Adipocyte (in vitro differentiated cells): Measurements from ENCODE around the gene GEN1.

ENCODE experiments used
- DNase-seq: peaks from one replicate; pipeline ENCODE4 v3.0.0-alpha.2; 2015; ENCODE audit warnings: low read depth
- H3K27me3 ChIP-seq: replicated peaks from 2 replicates; pipeline ENCODE4 v1.7.0; 2013; ENCODE audit warnings: mild to moderate bottlenecking, low read length, moderate library complexity; ENCODE audit not compliant: control insufficient read depth, insufficient read depth
- H3K36me3 ChIP-seq: 2 replicates; pipeline ENCODE4 v1.7.0; 2013; ENCODE audit warnings: low read length, mild to moderate bottlenecking, moderate library complexity; ENCODE audit not compliant: control insufficient read depth, insufficient read depth, severe bottlenecking
- H3K4me1 ChIP-seq: 2 replicates; pipeline ENCODE4 v1.7.0; 2013; ENCODE audit warnings: mild to moderate bottlenecking, low read length, moderate library complexity; ENCODE audit not compliant: control insufficient read depth, insufficient read depth
- H3K4me3 ChIP-seq: 2 replicates; pipeline ENCODE4 v1.7.0; 2013; ENCODE audit warnings: mild to moderate bottlenecking, low read length, moderate library complexity
- H3K9ac ChIP-seq: 2 replicates; pipeline ENCODE4 v1.7.0; 2013; ENCODE audit warnings: mild to moderate bottlenecking, low read length, moderate library complexity
- H3K9me3 ChIP-seq: 2 replicates; pipeline ENCODE4 v1.7.0; 2013; ENCODE audit warnings: mild to moderate bottlenecking, low read length, moderate library complexity; ENCODE audit not compliant: control insufficient read depth

GEN1 gene

DNA sequence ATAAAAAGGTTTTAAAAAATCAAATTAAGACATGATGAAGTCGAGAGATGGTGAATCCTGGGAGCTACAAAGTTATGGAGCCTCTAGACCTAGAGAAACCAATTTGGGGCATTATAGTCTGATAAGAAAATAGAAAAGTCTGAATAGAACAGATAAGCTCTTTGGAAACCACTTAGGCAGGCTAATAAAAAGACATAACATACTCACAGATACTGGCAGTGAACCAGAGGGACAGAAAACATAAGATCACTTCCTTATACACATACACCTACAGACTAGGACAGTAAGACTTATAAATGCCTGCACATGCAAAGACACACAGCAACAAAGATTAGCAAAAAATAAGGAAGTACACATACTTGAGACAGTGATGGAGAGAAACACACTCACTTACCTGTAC lies 20.3 kb upstream of the GEN1 start:
- Histone ChIP-seq H3K4me3 (no peak overlapping the region), H3K9ac (no peak overlapping the region), H3K27me3 (no peaks in the 10 kb centered on the region), H3K9me3 (no peaks in the 10 kb centered on the region), H3K4me1 (no peaks in the 10 kb centered on the region), H3K36me3 (peaks cover 51% of the 10 kb centered on the region)
- DNase-seq = no peak

DNA sequence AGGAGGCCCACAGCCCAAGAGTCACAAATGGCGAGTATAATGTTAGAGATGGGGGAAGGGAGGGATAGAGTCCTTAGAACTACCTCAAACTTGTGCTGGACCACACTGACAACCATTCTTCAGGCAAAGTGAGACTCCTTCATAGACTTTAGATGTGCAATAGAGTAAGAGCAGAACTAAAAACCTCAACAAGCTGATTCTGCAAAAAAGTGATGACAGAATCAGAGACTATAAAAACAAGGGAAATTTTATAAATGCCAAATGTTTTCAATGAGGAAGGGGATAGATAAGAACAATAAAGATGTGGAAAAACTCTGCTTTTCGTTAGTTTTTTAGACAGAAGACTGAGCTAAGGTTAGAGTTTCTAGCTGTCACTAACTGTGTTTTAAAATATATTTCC lies 18.1 kb upstream of the GEN1 start:
- Histone ChIP-seq H3K4me3 (no peak overlapping the region), H3K9ac (no peak overlapping the region), H3K36me3 (peaks cover 37% of the 10 kb centered on the region), H3K4me1 (no peaks in the 10 kb centered on the region), H3K9me3 (no peaks in the 10 kb centered on the region), H3K27me3 (no peaks in the 10 kb centered on the region)
- DNase-seq = no peak

DNA sequence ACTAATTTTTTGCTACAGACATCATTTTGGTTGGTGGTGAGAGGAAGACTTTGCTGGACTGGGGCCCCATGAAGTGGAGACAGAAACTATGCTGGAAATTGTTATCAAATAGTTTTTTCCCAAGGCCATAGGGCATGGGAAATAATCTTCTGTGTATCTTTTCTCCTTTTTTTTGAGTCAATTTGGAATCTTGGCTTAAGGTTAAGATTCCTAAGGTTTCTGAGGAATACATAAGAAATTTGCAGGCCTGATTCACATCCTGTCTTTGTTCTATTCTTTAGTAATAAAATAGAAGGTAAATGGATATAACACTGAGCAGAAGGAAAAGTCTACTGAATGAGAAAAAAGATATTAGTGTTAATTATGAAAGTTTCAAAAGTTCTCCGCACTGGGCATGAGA lies 16.9 kb upstream of the GEN1 start:
- Histone ChIP-seq H3K9me3 (no peaks in the 10 kb centered on the region), H3K4me3 (no peak overlapping the region), H3K27me3 (no peaks in the 10 kb centered on the region), H3K36me3 (peaks cover 30% of the 10 kb centered on the region), H3K9ac (no peak overlapping the region), H3K4me1 (no peaks in the 10 kb centered on the region)
- DNase-seq = no peak

DNA sequence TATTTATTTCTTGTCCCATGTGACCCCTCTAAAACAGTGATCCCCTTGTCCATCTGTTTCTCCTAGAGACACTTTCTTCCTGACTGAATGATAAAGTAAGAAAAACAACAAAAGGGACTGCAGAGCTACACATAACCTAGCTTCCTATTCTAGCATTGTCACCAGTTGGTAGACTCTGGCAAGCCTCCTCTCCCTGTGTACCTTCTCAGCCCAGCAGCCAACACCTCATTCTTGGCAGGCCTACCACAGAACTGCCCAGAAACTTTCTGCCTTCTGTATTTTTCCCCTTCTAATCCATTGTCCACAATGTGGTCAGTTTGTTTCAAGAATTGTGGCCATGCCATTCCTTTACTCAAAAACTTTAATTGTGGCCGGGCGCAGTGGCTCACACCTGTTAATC lies 13.7 kb upstream of the GEN1 start:
- H3K36me3 ChIP-seq = peaks cover 34% of the 10 kb centered on the region
- H3K4me1 ChIP-seq = no peaks in the 10 kb centered on the region
- no peak overlapping the region for H3K4me3 ChIP-seq
- H3K9me3 ChIP-seq = no peaks in the 10 kb centered on the region
- no peak for DNase-seq
- no peaks in the 10 kb centered on the region for H3K27me3 ChIP-seq
- H3K9ac ChIP-seq = no peak overlapping the region

DNA sequence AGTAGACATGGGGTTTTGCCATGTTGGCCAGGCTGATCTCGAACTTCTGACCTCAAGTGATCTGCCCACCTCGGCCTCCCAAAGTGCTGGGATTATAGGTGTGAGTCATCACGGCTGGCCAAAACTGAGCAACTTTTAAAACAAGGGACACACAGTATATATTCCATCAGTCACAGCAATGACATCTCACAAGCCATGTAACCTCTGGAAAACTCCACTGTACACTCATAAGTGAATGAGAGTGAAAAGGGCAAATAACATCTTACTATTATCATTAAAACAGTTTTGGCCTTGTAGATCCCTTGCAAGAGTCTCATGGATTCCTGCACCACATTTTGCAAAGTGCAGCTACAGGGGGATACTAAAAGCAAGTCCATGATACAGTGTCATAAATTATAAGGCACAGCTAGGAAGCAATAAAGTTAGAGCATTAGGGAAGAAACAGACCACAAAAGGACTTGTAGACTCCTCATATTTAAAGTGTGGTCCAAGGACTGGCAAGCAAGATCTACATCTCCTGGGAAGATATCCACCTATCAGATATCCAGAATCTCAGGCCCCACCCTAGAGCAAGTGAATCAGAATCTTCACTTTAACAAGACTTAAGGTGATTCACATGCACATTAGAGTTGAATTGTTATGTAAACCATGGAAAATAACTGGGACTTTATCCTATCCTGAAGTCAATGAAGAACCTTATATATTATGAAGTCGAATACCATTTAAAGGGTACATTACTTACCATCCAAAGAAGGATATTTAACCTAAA lies 6.1 kb upstream of the GEN1 start:
- DNase-seq = no peak
- Histone ChIP-seq H3K4me1 (peaks cover 17% of the 10 kb centered on the region), H3K9me3 (no peaks in the 10 kb centered on the region), H3K27me3 (no peaks in the 10 kb centered on the region), H3K36me3 (peaks cover 12% of the 10 kb centered on the region), H3K9ac (no peak overlapping the region), H3K4me3 (no peak overlapping the region)

DNA sequence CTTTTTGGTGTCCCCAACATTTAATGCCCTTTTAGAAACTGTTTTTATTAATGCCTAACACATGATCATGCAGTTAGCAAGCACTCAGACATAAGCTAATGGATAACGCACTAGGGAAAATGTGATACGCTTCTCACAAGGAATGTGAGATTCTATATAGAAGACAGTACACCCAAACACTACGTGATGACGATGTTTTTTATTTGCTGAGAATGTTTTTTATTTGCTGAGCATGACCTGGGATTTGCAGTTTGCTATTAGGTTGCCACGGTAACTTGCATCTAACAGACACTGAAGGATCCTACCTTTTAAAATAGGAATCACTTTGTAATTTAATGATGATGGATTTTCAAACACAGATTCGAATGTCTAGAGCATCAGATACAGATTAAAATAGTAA lies 5.2 kb upstream of the GEN1 start:
- no peak for DNase-seq
- no peak overlapping the region for H3K4me3 ChIP-seq
- H3K4me1 ChIP-seq = peaks cover 17% of the 10 kb centered on the region
- no peaks in the 10 kb centered on the region for H3K27me3 ChIP-seq
- H3K36me3 ChIP-seq = peaks cover 7% of the 10 kb centered on the region
- no peak overlapping the region for H3K9ac ChIP-seq
- H3K9me3 ChIP-seq = no peaks in the 10 kb centered on the region

DNA sequence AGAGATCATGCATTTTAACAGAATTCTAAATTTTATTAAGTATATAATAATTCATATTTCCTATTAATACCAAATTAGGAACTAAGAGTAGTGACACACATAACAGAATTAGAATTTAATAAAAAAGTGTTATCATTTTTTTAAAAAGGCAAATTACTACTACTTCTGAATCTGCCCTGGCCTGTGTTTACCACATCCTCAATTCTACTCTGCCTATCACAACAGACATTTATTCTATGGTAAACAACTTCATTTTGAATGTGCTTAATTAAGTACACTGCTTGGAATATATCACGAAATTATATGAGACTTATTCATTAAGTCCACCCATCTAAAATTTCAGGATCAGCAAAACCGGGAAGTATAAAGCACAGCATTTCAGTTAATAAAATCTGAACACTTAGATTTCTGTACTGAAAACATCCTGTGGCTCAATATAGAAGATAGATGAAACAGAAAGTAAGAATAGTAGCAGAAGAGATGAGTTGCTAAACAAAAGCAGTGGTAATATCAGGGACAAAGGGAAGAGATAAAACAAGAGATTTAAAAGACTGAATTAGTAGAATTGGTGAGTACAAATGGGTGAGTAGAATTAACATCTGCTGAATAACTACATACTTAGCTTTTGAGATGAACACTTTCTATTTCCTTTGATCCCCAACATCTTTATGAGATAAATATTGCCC lies 4.0 kb upstream of the GEN1 start:
- Histone ChIP-seq H3K9me3 (no peaks in the 10 kb centered on the region), H3K36me3 (peaks cover under 1% of the 10 kb centered on the region), H3K4me1 (peaks cover 22% of the 10 kb centered on the region), H3K4me3 (no peak overlapping the region), H3K27me3 (no peaks in the 10 kb centered on the region), H3K9ac (no peak overlapping the region)
- no peak for DNase-seq

DNA sequence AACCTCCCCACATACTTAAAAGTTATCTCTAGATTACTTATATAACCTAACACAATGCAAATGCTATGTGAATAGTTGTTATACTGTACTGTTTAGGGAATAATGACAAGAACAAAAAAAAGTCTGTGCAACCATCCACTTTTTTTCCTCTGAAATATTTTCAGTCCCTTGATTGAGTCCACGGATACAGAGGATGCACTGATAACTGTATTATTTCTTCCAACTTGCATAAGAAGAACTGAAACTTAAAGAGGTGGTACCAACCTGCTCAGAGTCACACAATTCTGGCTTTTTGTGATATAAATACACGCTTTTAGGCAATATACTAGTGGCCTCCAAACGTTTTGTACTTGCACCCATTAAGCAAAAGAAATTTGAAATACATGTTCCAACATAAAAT lies 1.7 kb upstream of the GEN1 start:
- DNase-seq = no peak
- peak overlapping the region; percentile 97 for H3K4me3 ChIP-seq

DNA sequence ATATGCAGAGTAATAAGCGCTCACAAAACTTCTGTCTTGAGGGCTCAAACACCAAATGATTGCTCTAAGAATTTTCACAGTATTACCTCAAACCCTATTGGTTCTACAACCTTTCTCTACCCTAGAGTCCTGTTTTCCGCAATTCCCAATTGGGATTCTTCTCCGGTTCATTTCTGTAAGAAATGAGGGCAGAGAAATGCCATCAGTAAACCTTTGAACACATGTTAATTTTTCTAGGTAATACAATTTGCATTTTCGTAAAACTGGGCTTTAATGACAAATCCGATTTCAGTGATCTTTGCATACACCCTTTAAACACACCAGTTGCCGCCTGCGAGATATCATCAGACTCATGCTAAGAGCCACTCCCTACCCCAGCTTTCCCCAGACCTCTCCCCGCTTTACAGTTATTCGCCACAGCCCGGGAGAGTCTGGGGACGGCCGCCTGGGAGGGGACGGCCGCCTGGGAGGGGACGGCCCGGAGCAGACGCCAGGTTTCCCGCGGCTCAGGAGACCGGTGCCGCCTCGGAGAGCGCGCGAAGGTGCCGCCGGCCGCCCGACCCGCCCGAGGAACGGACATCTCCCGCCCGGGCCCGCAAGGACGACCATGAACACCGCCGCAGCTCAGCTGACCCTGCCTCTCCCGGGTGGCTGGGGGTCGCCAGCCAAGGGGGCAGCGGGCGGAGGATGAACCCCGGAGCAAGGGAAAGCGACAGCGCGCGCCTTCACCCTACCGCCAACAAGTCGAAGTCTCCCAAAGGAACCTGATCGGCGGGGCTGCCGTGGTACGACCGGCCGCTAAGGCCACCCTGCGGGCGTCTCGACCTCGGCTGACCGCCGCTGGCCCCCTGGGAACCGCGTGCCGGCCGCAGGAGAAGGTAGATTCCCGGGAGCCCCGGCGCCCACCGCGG lies 791 bp upstream of the GEN1 start:
- Histone ChIP-seq H3K9me3 (no peaks in the 10 kb centered on the region), H3K4me3 (peak overlapping the region; percentile 97), H3K27me3 (no peaks in the 10 kb centered on the region), H3K36me3 (no peaks in the 10 kb centered on the region), H3K9ac (peak overlapping the region; percentile 95), H3K4me1 (peaks cover 41% of the 10 kb centered on the region)
- peak; percentile 78 for DNase-seq

More for the DNA sequence above, 1.7 kb upstream of the GEN1 start:
- H3K4me1 ChIP-seq = peaks cover 33% of the 10 kb centered on the region
- H3K9ac ChIP-seq = peak overlapping the region; percentile 95
- H3K27me3 ChIP-seq = no peaks in the 10 kb centered on the region
- no peaks in the 10 kb centered on the region for H3K9me3 ChIP-seq
- no peaks in the 10 kb centered on the region for H3K36me3 ChIP-seq

DNA sequence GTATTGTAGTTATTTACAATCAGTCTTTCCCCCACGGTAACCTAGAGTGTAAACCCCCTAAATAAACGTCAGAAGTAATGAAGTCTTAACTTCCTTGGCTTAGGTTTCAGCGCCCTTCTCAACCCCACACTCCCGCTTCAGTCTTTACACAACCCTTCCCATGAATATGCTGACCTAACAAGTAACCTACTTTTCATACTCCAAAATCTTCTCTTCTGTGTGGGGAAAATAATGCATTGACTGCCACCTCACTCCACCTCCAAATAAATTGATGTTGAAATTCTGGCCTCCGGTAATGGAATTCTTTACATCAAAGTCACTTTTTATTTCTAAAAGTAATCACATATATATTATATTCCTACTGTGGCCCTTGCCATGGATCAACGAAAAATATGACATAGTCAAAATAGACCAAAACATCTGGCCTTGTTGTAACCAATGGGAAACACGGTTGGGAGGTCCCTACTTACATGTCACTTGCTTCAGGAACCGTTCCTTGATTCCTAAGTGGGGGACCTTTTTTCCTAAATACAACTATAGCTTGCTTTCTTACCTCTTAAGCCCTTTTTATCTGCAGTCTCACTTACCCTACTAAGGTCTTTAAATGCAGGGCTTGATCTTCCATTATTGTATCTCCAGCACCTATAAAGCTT lies 961 bp downstream of the GEN1 start:
- peak; percentile 19 for DNase-seq
- peak overlapping the region; percentile 95 for H3K9ac ChIP-seq
- H3K4me3 ChIP-seq = peak overlapping the region; percentile 97
- H3K36me3 ChIP-seq = no peaks in the 10 kb centered on the region
- H3K9me3 ChIP-seq = no peaks in the 10 kb centered on the region
- no peaks in the 10 kb centered on the region for H3K27me3 ChIP-seq
- peaks cover 50% of the 10 kb centered on the region for H3K4me1 ChIP-seq

DNA sequence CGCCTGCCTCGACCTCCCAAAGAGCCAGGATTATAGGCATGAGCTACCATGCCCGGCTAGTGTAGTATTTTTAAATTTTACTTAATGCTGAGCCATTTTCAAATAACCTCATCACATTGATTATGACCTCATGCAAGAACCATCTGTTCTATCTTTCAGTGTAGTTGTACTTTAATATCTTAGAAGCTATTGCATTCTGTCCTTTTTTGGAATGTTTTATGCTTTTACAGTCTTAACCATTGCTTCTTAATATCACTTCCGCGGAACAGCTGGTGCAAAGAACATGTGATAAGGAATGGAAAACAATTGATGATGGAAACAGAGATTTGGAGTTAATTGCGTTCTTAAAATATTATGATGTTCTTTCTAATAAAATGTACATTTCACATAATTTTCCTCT lies 2.7 kb downstream of the GEN1 start:
- no peak for DNase-seq
- H3K9me3 ChIP-seq = no peaks in the 10 kb centered on the region
- no peaks in the 10 kb centered on the region for H3K27me3 ChIP-seq
- no peak overlapping the region for H3K4me3 ChIP-seq
- H3K4me1 ChIP-seq = peaks cover 45% of the 10 kb centered on the region
- no peak overlapping the region for H3K9ac ChIP-seq
- H3K36me3 ChIP-seq = peaks cover 2% of the 10 kb centered on the region
